Measurements from ENCODE around the gene SLC24A3.

The SLC24A3 gene

DNA sequence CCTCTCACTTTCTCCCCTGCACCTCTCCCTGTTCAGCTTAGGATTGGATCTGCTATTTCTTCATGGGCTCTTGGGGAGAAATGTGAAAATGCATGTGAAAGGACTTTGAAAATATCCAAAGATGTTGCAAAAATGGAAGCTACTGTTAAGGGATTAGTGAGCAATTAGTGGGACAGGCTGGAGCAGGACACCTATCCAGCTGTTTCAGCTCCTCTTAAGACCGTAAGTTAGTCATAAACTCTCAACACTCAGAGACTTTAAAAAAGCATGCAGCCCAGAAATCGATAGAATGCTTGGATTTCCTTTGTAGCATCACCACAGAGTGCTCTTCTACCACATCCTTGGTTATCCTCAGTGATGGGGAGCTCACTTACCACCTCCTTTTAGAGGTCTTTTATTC, 88.7 kb downstream of the SLC24A3 start:
- H3K4me3 ChIP-seq (ENCODE audit: low read depth, low read length) = no peak overlapping the region
- TF ChIP-seq CTCF (IDR thresholded peaks at IDR 0.05; ENCODE audit: borderline replicate concordance, insufficient read depth, low read depth, low read length) = no peak

- TF ChIP-seq CTCF (IDR thresholded peaks at IDR 0.05; ENCODE audit: borderline replicate concordance, insufficient read depth, low read depth, low read length) = no peak
- no peak overlapping the region for H3K4me3 ChIP-seq (ENCODE audit: low read depth, low read length)
Measured at GRCh38 chr20:19301843-19302242, 89.4 kb downstream of the SLC24A3 start.

- TF ChIP-seq CTCF (IDR thresholded peaks at IDR 0.05; ENCODE audit: borderline replicate concordance, insufficient read depth, low read depth, low read length) = no peak
- H3K4me3 ChIP-seq (ENCODE audit: low read depth, low read length) = no peak overlapping the region
Measured at GRCh38 chr20:19302714-19303113, 90.3 kb downstream of the SLC24A3 start.

DNA sequence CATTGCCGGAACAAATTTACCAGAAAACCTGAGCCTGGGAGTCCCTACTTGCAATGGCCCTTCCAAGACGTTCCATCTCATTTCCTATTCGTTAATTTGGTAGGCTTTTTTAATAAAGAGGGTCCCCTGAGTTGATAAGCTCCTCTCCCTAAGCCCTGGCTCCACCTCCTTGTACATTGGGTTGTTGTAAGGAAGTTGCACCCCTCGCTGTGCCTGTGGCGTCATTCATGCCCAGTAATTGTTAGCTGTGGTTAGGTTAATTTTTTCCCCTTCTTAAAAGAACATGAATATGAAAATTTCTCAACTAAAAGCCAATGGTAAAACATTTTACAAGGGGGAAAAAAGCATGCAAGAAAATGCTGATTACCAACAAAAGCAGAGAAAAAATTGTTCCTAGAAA, 91.9 kb downstream of the SLC24A3 start:
- no peak overlapping the region for H3K4me3 ChIP-seq (ENCODE audit: low read depth, low read length)
- no peak for TF ChIP-seq CTCF (IDR thresholded peaks at IDR 0.05; ENCODE audit: borderline replicate concordance, insufficient read depth, low read depth, low read length)

GRCh38 chr20:19304886-19305415, 92.5 kb downstream of the SLC24A3 start:
- TF ChIP-seq CTCF (IDR thresholded peaks at IDR 0.05; ENCODE audit: borderline replicate concordance, insufficient read depth, low read depth, low read length) = no peak
- H3K4me3 ChIP-seq (ENCODE audit: low read depth, low read length) = no peak overlapping the region

DNA sequence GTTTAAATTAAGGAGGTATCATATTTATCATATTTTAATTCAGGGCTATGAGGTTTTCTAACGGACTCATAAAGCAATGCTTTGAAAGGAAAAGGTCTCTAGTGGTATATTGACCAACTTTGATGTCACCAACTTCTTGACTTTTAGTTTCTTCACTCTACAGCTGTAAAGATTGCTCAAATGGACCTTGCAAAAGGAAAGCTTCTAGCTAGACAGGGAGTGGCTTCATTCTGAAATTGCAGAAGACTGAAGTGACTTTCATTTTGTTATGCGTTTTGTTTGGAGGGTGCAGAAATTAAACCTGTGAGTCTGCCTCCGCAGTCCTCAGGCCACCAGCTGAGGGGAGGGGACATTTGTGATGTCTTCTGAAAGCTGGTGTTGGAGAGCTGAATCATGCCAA, 95.7 kb downstream of the SLC24A3 start:
- TF ChIP-seq CTCF (IDR thresholded peaks at IDR 0.05; ENCODE audit: borderline replicate concordance, insufficient read depth, low read depth, low read length) = no peak
- no peak overlapping the region for H3K4me3 ChIP-seq (ENCODE audit: low read depth, low read length)

GRCh38 chr20:19310541-19310940, 98.1 kb downstream of the SLC24A3 start:
- no peak overlapping the region for H3K4me3 ChIP-seq (ENCODE audit: low read depth, low read length)
- TF ChIP-seq CTCF (IDR thresholded peaks at IDR 0.05; ENCODE audit: borderline replicate concordance, insufficient read depth, low read depth, low read length) = no peak
